HepG2 (cell line): ENCODE data around the gene DND1. TPM values are rescaled to one million over a fixed set of nuclear protein-coding genes. Genes with fewer than 3 reads are reported as not detected.

Experiments
- ARNTL ChIP-seq: sonication (generic); formaldehyde crosslinking; IDR thresholded peaks from 2 replicates; pipeline ENCODE4 v1.4.0; 2020; ENCODE audit warnings: mild to moderate bottlenecking, missing genetic modification reagents
- CSRNP1 ChIP-seq: sonication (generic); formaldehyde crosslinking; IDR thresholded peaks from 2 replicates; pipeline ENCODE4 v1.8.1; 2023; ENCODE audit warnings: mild to moderate bottlenecking, missing genetic modification reagents
- FOXC1 ChIP-seq: sonication (generic); formaldehyde crosslinking; IDR thresholded peaks from 2 replicates; pipeline ENCODE4 v1.8.0; 2022; ENCODE audit warnings: mild to moderate bottlenecking, missing genetic modification reagents, borderline replicate concordance
- GABPA ChIP-seq, 2 experiments: IDR thresholded peaks; 2 replicates each; pipeline ENCODE4 v1.6.1; 2011 to 2016; ENCODE audit warnings: low read depth in 2 of 2, low read length in 1 of 2, missing biosample characterization in 1 of 2, missing genetic modification characterization in 1 of 2
- HDAC1 ChIP-seq: sonication (generic); formaldehyde crosslinking; IDR thresholded peaks from 2 replicates; pipeline ENCODE4 v1.5.1; 2020; ENCODE audit warnings: mild to moderate bottlenecking, missing genetic modification reagents
- HDAC6 ChIP-seq: fragments of 200-600 bp; sonication (generic); IDR thresholded peaks from 2 replicates; pipeline ENCODE4 v1.7.0; 2017; ENCODE audit warnings: mild to moderate bottlenecking, antibody characterized with exemption, low read length, low read depth
- PATZ1 ChIP-seq: sonication (generic); formaldehyde crosslinking; IDR thresholded peaks from 2 replicates; pipeline ENCODE4 v1.4.0; 2020; ENCODE audit warnings: missing genetic modification reagents
- RNF219 ChIP-seq: sonication (generic); formaldehyde crosslinking; IDR thresholded peaks from 2 replicates; pipeline ENCODE4 v1.5.0; 2020; ENCODE audit warnings: mild to moderate bottlenecking, missing genetic modification reagents
- SOX13 ChIP-seq, 3 experiments: fragments of 450-650 bp in 1 of 3; sonication (generic) in 1 of 3; formaldehyde crosslinking in 1 of 3; IDR thresholded peaks in 2 of 3; conservative IDR thresholded peaks in 1 of 3; 2 replicates each; pipeline versions ENCODE4 v1.5.0 to v1.6.1; 2016 to 2020; ENCODE audit warnings: antibody characterized with exemption in 1 of 3, mild to moderate bottlenecking in 1 of 3, missing compliant biosample characterization in 1 of 3, missing genetic modification reagents in 1 of 3, moderate library complexity in 1 of 3
- SRY ChIP-seq: sonication (generic); formaldehyde crosslinking; IDR thresholded peaks from 2 replicates; pipeline ENCODE4 v1.8.0; 2022; ENCODE audit warnings: mild to moderate bottlenecking, missing genetic modification reagents
- SYNCRIP ChIP-seq: fragments of 200-400 bp; formaldehyde crosslinking; IDR thresholded peaks from 2 replicates; pipeline ENCODE4 v1.6.1; 2018; ENCODE audit warnings: mild to moderate bottlenecking, low read depth, low read length; ENCODE audit not compliant: insufficient read depth
- ZFAT ChIP-seq: sonication (generic); formaldehyde crosslinking; conservative IDR thresholded peaks from 2 replicates; pipeline ENCODE4 v1.8.1; 2023; ENCODE audit warnings: missing genetic modification reagents, inconsistent platforms
- ZNF451 ChIP-seq: sonication (generic); formaldehyde crosslinking; IDR thresholded peaks from 2 replicates; pipeline ENCODE4 v1.5.0; 2020; ENCODE audit warnings: mild to moderate bottlenecking, missing genetic modification reagents
- ZNF569 ChIP-seq: sonication (generic); formaldehyde crosslinking; IDR thresholded peaks from 2 replicates; pipeline ENCODE4 v1.5.0; 2020; ENCODE audit warnings: mild to moderate bottlenecking, missing genetic modification reagents, moderate library complexity, borderline replicate concordance
- ZNF609 ChIP-seq: sonication (generic); formaldehyde crosslinking; IDR thresholded peaks from 2 replicates; pipeline ENCODE4 v1.4.0; 2020; ENCODE audit warnings: mild to moderate bottlenecking, missing genetic modification reagents, borderline replicate concordance
- ZNF720 ChIP-seq: sonication (generic); formaldehyde crosslinking; IDR thresholded peaks from 2 replicates; pipeline ENCODE4 v1.4.0; 2020; ENCODE audit warnings: missing genetic modification reagents
- polyA plus RNA-seq, 8 experiments: library from polyadenylated mRNA; depleted of rRNA in 3 of 8; stranded (reverse) in 7 of 8; unstranded in 1 of 8; fragments of >200 nt; fragmentation: Illumina TruSeq in 4 of 8; extraction: Trizol in 4 of 8; gene quantifications; 2 replicates each; pipeline versions ENCODE4 v1.2.1 to v1.2.3, GENCODE V29; 2011 to 2016; ENCODE audit warnings: low read depth in 4 of 8, missing spikeins in 1 of 8, mixed read lengths in 1 of 8; ENCODE audit not compliant: insufficient read depth in 1 of 8
- total RNA-seq, 5 experiments: library from RNA; depleted of rRNA; stranded (reverse); fragments of >200 nt; fragmentation: Illumina TruSeq; extraction: Trizol; gene quantifications; 2 replicates each; pipeline ENCODE4 v1.2.3, GENCODE V29; 2016; ENCODE audit warnings: low read depth in 1 of 5

Gene DND1
- total and polyA plus RNA-seq, 2 of the 13 experiments (the other 11 are each of a cell fraction or from before 2014, with no cell fraction given) = 0.48 to 0.55 TPM

GRCh38 chr5:140639148-140639981 is 34.0 kb downstream of the DND1 start, which contains the start of gene TMCO6 (continued):
- TF ChIP-seq RNF219 (CRISPR knock-in tag) (no peak), ZFAT (CRISPR knock-in tag) (no peak), PATZ1 (peak; percentile 74), ARNTL (no peak), ZNF451 (CRISPR knock-in tag) (no peak), ZNF569 (no peak; the same call in 1 of the 2 replicates), ZNF609 (CRISPR knock-in tag) (peak; percentile 65; the same call in 1 of the 2 replicates), SRY (CRISPR knock-in tag) (no peak; the same call in 1 of the 2 replicates), ZNF720 (CRISPR knock-in tag) (no peak), SYNCRIP (no peak), FOXC1 (peak; percentile 9; the same call in 1 of the 2 replicates), HDAC6 (no peak), SOX13 (IDR thresholded peaks at IDR 0.05) (0 out of 2 replicates have a peak, but pooled peaks have one; percentile 22), SOX13 (CRISPR knock-in tag; conservative IDR thresholded peaks at IDR 0.05 in 1 of 2, IDR thresholded peaks at IDR 0.05 in 1 of 2) (peak in 1 of 2 experiments; percentile 88; a peak in 2 of 4 replicates), HDAC1 (CRISPR knock-in tag) (peak; percentile 81), GABPA (IDR thresholded peaks at IDR 0.05; ENCODE audit: low read depth, low read length) (no peak), GABPA (CRISPR knock-in tag; IDR thresholded peaks at IDR 0.05; ENCODE audit: low read depth) (peak; percentile 68; the same call in 1 of the 2 replicates), CSRNP1 (CRISPR knock-in tag) (no peak)
